Colonic mucosa (tissue), 4 donors: ENCODE measurements around the gene PDE2A. TPM values are rescaled to one million over a fixed set of nuclear protein-coding genes. Genes with fewer than 3 reads are reported as not detected.

Source experiments
- DNase-seq: peaks from one replicate; pipeline ENCODE4 v3.0.0-alpha.2; 2020
- H3K27ac ChIP-seq: fragments of 200-600 bp; one replicate; pipeline ENCODE4 v1.8.0; 2021
- H3K27me3 ChIP-seq: fragments of 200-600 bp; one replicate; pipeline ENCODE4 v1.8.0; 2021
- H3K36me3 ChIP-seq: fragments of 200-600 bp; one replicate; pipeline ENCODE4 v1.8.0; 2021
- H3K4me1 ChIP-seq: fragments of 200-600 bp; one replicate; pipeline ENCODE4 v1.8.0; 2021; ENCODE audit warnings: mild to moderate bottlenecking
- H3K4me3 ChIP-seq: fragments of 200-600 bp; one replicate; pipeline ENCODE4 v1.8.0; 2021
- H3K9ac ChIP-seq, 2 donors: one replicate each; pipeline ENCODE4 v1.7.0; 2013; ENCODE audit warnings: control low read depth in 2 of 2, low read depth in 2 of 2, low read length in 2 of 2
- H3K9me3 ChIP-seq: fragments of 200-600 bp; one replicate; pipeline ENCODE4 v1.8.0; 2021
- intact Hi-C: fragments of 100-400 bp; cut with DNase I; formaldehyde crosslinking; loops from one replicate; pipeline ENCODE4 v1.14.1; 2022
- total RNA-seq, 2 donors: library from RNA; stranded (reverse); fragmentation: NEBNext Ultra II Directional in 1 of 2; extraction: Animal tissue kit (Norgen Biotek cat#: 25700) in 1 of 2; gene quantifications; one replicate each; pipeline ENCODE4 v1.2.1, GENCODE V29; 2021
- TF ChIP-seq, protein P1 (sequence below): fragments of 200-600 bp; IDR thresholded peaks from one replicate; pipeline ENCODE4 v1.8.0; 2022; ENCODE audit warnings: antibody characterized with exemption, mild to moderate bottlenecking
- donor health status: healthy.
- donor health status: DM: no; HTN: no; CAD: no.
- donor health status: DM: no; HTN: no; CAD: no.

Gene PDE2A
- total RNA-seq, 2 donors from 2014 or later = 5.6 to 8.9 TPM

DNA sequence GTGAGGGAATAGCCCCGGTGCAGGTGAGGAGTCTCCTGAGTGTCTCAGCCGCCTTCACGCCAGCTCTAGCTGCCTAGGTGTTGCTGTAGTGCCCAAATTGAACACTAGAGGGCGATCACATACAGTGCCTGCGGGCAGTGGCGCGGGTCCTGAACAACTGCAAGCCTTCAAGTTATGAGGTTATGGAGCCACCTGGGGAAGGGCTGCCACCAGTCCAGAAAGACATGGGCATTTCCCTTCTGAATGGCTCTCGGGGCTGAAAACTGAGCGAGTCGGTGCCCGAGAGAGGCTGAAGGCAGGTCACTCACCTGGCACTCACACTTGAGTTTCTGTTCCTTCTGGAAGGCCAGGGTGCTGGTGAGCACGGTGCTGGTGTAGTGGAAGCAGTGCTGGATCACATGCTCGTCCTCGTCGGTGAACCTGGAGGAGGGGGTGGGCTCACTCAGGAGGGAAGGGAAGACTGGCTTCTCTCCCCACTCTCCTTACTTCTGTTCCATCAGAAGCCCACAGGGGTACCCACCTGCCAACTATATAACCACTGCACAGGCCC, 88.4 kb downstream of the PDE2A start:
- TF ChIP-seq, protein P1, sequence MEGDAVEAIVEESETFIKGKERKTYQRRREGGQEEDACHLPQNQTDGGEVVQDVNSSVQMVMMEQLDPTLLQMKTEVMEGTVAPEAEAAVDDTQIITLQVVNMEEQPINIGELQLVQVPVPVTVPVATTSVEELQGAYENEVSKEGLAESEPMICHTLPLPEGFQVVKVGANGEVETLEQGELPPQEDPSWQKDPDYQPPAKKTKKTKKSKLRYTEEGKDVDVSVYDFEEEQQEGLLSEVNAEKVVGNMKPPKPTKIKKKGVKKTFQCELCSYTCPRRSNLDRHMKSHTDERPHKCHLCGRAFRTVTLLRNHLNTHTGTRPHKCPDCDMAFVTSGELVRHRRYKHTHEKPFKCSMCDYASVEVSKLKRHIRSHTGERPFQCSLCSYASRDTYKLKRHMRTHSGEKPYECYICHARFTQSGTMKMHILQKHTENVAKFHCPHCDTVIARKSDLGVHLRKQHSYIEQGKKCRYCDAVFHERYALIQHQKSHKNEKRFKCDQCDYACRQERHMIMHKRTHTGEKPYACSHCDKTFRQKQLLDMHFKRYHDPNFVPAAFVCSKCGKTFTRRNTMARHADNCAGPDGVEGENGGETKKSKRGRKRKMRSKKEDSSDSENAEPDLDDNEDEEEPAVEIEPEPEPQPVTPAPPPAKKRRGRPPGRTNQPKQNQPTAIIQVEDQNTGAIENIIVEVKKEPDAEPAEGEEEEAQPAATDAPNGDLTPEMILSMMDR = peak; percentile 92
- no peaks in the 10 kb centered on the region for H3K9me3 ChIP-seq
- H3K4me1 ChIP-seq = peaks cover 10% of the 10 kb centered on the region
- no peak overlapping the region for H3K27ac ChIP-seq
- no peak overlapping the region for H3K9ac ChIP-seq
- no peak overlapping the region for H3K4me3 ChIP-seq
- H3K36me3 ChIP-seq = no peaks in the 10 kb centered on the region
- H3K27me3 ChIP-seq = peaks cover 25% of the 10 kb centered on the region
- peak; percentile 61 for DNase-seq
- intact Hi-C loops = loop anchor here (2.0 kb wide), 1 partner anchor 57 kb away; no protein-coding TSS in a partner anchor

DNA sequence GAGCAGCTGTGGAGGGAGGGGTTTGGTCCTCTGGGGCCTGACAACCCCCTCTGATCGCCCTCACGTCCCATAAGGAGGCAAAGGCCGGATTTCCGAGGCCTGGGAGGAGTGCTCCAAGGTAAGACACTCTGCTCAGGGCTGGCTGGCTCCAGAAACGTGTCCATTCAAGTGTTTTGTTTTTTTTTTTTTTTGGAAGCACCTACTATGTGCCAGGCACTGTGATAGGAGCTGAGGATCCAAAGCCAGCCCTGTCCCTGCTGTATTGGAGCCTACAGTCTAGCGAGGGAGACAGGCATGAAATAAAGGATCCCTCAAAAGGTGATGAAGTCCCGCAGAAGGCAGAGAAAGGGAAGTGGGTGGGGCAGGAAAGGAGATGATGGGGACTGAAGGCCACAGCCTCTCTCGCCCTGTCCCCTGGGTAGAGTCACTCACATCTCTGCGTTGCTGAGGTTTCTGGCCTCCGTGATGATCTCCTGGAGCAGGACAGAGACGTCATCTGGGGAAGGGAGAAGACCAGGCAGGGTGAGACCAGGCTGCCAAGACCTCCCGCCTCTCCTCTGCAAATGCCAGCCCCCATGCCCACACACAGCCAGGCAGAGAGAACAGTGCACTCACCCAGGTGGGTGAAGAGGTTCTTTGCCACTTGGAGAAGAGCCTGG, 89.2 kb downstream of the PDE2A start:
- no peaks in the 10 kb centered on the region for H3K36me3 ChIP-seq
- TF ChIP-seq, protein P1 = no peak
- H3K4me1 ChIP-seq = peaks cover 5% of the 10 kb centered on the region
- peaks cover 17% of the 10 kb centered on the region for H3K27me3 ChIP-seq
- no peak overlapping the region for H3K9ac ChIP-seq
- no peak overlapping the region for H3K4me3 ChIP-seq
- DNase-seq = no peak
- no peaks in the 10 kb centered on the region for H3K9me3 ChIP-seq
- intact Hi-C loops = no loop called here
- no peak overlapping the region for H3K27ac ChIP-seq

DNA sequence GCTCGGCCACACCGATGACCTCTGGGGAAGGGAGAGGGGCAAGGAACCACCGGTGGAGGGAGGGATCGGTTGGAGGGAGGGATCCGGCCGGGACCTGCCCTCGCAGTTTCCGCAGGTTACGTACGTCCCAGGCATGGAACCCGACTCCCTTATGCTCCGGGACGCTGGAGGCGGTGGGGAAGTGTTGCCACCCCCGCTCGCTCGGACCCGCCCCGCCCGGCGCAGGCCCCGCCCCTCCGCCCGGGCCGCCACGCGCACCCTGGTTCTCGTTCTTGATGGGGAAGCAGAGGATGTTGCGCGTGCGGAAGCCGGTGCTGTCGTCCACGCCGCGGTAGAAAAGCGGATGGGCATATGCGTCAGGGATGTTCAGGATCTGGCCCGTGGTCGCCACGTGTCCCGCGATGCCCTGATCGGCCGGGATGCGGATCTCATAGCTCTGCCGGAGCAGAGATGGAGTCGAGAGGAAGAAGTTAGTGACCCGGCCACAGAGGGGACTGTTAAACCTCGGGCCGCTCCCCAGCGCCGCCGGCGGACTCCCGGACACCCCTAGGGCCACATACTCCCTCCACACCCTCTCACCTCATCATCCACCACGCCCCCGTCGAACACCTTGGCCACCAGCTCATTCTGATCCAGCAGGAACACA, 89.8 kb downstream of the PDE2A start:
- no peaks in the 10 kb centered on the region for H3K9me3 ChIP-seq
- peak overlapping the region; percentile 10 for H3K4me3 ChIP-seq
- peaks cover 10% of the 10 kb centered on the region for H3K27me3 ChIP-seq
- peaks cover 5% of the 10 kb centered on the region for H3K4me1 ChIP-seq
- no peak overlapping the region for H3K27ac ChIP-seq
- no peaks in the 10 kb centered on the region for H3K36me3 ChIP-seq
- peak; percentile 41 for DNase-seq
- H3K9ac ChIP-seq = no peak overlapping the region
- intact Hi-C loops = no loop called here
- TF ChIP-seq, protein P1 = no peak

DNA sequence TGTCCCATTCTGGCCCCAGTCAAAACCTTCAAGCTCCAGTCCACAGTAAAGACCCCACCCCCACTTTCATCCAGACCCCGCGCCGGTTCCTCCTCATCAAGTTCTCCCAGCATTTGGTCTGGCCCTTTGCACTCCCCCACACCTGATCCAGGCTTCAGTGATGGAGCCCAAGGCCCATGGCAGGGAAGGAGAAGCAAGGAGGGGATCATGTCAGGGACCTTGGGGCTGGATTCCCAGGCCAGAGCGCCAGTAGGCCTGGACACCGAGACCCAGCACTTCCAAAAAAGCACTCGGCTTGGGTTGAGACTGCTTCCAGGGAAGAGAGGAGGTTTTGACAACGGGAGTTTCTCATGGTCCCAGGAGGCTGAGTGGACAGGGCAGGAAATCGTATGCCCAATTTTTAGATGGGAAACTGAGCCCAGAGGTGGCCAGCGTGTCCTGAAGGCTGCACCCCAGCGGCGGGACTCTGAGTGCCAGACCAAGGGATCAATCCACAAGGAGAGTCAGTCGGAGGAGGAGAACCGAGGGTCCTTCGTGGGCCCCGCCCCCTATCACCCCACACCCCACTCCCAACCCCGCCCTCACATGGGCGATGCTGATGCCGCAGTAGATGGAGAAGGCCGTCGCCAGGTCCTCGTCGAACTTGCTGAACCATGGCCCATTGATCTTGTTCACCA, 90.5 kb downstream of the PDE2A start:
- TF ChIP-seq, protein P1 = no peak

DNA sequence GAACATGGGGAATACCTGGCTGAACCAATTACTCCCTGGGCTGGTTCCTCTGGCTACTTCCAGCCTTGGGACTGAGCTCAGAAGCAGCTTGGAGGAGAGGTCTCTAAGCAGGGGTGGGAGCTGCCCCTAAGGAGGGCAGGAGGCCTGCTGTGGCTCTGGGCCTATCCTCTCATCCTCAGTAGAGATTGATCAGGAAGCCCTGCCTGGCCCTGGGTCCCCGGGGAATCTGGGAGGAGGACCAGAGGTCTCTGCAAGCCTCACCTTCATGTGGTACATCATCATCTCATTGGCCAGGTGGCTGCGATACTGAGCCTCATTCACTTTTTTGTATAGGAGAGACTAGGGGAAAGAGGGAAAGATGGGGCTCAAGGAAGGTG, 91.1 kb downstream of the PDE2A start:
- TF ChIP-seq, protein P1 = no peak
- Histone ChIP-seq H3K9ac (no peak overlapping the region), H3K9me3 (no peaks in the 10 kb centered on the region), H3K4me3 (no peak overlapping the region), H3K27me3 (peaks cover 10% of the 10 kb centered on the region), H3K36me3 (no peaks in the 10 kb centered on the region), H3K4me1 (peaks cover 5% of the 10 kb centered on the region), H3K27ac (no peak overlapping the region)
- intact Hi-C loops = no loop called here
- DNase-seq = no peak

More for the DNA sequence above, 90.5 kb downstream of the PDE2A start:
- Histone ChIP-seq H3K27ac (no peak overlapping the region), H3K4me1 (peaks cover 5% of the 10 kb centered on the region), H3K27me3 (peaks cover 10% of the 10 kb centered on the region), H3K9ac (no peak overlapping the region), H3K36me3 (no peaks in the 10 kb centered on the region), H3K9me3 (no peaks in the 10 kb centered on the region), H3K4me3 (peak overlapping the region; percentile 10)
- no peak for DNase-seq
- intact Hi-C loops = no loop called here
